Thyroid gland (tissue), 4 donors: Measurements from ENCODE around the gene GTPBP2.

Source experiments
- POLR2A ChIP-seq, 2 donors: fragments of 450-650 bp; IDR thresholded peaks; one replicate each; pipeline ENCODE4 v1.6.1; 2017; ENCODE audit warnings: antibody characterized with exemption in 2 of 2, mild to moderate bottlenecking in 2 of 2, moderate library complexity in 1 of 2
- TF ChIP-seq, protein P1 (sequence below), 6 experiments: fragments of 200-600 bp in 3 of 6; fragments of 450-650 bp in 3 of 6; sonication (generic) in 3 of 6; IDR thresholded peaks; one replicate each; pipeline ENCODE4 v1.5.1; 2016 to 2019; ENCODE audit warnings: antibody characterized with exemption in 6 of 6, mild to moderate bottlenecking in 2 of 6, inconsistent platforms in 1 of 6, moderate library complexity in 1 of 6

DNA sequence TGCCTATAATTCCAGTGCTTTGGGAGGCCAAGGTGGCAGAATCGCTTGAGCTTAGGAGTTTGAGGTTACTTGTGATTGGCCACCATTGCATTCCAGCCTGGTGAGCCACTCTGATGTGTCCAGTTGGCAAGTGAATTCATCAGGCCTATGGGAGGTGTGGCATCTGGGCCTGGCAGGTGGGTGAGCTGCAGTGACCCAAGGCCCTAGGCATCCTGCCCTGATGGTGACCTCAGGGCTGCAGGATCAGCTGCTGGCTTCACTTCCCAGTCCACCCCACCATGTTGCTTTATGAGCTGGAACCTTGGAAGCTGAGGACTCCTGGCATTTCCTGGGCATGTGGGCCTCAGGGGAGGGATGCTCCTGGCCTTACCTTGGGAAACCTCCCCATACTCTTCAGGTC is 36.3 kb upstream of the GTPBP2 start:
- TF ChIP-seq POLR2A (IDR thresholded peaks at IDR 0.05) = no peak
- TF ChIP-seq, protein P1, sequence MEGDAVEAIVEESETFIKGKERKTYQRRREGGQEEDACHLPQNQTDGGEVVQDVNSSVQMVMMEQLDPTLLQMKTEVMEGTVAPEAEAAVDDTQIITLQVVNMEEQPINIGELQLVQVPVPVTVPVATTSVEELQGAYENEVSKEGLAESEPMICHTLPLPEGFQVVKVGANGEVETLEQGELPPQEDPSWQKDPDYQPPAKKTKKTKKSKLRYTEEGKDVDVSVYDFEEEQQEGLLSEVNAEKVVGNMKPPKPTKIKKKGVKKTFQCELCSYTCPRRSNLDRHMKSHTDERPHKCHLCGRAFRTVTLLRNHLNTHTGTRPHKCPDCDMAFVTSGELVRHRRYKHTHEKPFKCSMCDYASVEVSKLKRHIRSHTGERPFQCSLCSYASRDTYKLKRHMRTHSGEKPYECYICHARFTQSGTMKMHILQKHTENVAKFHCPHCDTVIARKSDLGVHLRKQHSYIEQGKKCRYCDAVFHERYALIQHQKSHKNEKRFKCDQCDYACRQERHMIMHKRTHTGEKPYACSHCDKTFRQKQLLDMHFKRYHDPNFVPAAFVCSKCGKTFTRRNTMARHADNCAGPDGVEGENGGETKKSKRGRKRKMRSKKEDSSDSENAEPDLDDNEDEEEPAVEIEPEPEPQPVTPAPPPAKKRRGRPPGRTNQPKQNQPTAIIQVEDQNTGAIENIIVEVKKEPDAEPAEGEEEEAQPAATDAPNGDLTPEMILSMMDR (IDR thresholded peaks at IDR 0.05) = no peak
